KMS-11 (cell line): Measurements from ENCODE around the gene IMMP2L.

Source experiments
- H2AFZ ChIP-seq: fragments of 200-600 bp; sonication (generic); 2 replicates; pipeline ENCODE4 v1.6.1; 2016; ENCODE audit warnings: antibody characterized with exemption, mixed run types, low read depth
- H3K27ac ChIP-seq: fragments of 200-600 bp; sonication (generic); 2 replicates; pipeline ENCODE4 v1.6.1; 2016; ENCODE audit warnings: mild to moderate bottlenecking, mixed run types
- H3K27me3 ChIP-seq: fragments of 200-600 bp; sonication (generic); 2 replicates; pipeline ENCODE4 v1.6.1; 2017; ENCODE audit warnings: mild to moderate bottlenecking, low read depth, mixed run types, moderate library complexity; ENCODE audit not compliant: insufficient read depth
- H3K36me3 ChIP-seq: fragments of 200-600 bp; sonication (generic); 2 replicates; pipeline ENCODE4 v1.6.1; 2017; ENCODE audit warnings: mild to moderate bottlenecking, mixed run types; ENCODE audit not compliant: insufficient read depth
- H3K4me1 ChIP-seq: fragments of 200-600 bp; sonication (generic); 2 replicates; pipeline ENCODE4 v1.6.1; 2016; ENCODE audit warnings: mild to moderate bottlenecking, low read depth, mixed run types; ENCODE audit not compliant: poor library complexity, severe bottlenecking
- H3K4me2 ChIP-seq: fragments of 200-600 bp; sonication (generic); 2 replicates; pipeline ENCODE4 v1.7.0; 2016; ENCODE audit warnings: mild to moderate bottlenecking, mixed run types
- H3K4me3 ChIP-seq: fragments of 200-600 bp; sonication (generic); IDR thresholded peaks from 2 replicates; pipeline ENCODE4 v1.6.1; 2017; ENCODE audit warnings: low read depth, low read length, mixed read lengths; ENCODE audit not compliant: insufficient read depth
- H3K79me2 ChIP-seq: fragments of 200-600 bp; sonication (generic); 2 replicates; pipeline ENCODE4 v1.6.1; 2016; ENCODE audit warnings: low read depth, mixed run types; ENCODE audit not compliant: insufficient read depth
- H3K9ac ChIP-seq: fragments of 200-600 bp; sonication (generic); 2 replicates; pipeline ENCODE4 v1.6.1; 2016; ENCODE audit warnings: mild to moderate bottlenecking, mixed run types
- H4K20me1 ChIP-seq: fragments of 200-600 bp; sonication (generic); 2 replicates; pipeline ENCODE4 v1.6.1; 2016; ENCODE audit warnings: mild to moderate bottlenecking, mixed run types; ENCODE audit not compliant: insufficient read depth
- CTCF ChIP-seq: fragments of 200-600 bp; sonication (generic); conservative IDR thresholded peaks from 2 replicates; pipeline ENCODE4 v1.6.1; 2017; ENCODE audit warnings: low read depth, mild to moderate bottlenecking, antibody characterized with exemption, low read length, moderate library complexity, mixed read lengths

Gene IMMP2L

GRCh38 chr7:111198255-111198654, 364.0 kb downstream of the IMMP2L start:
- Histone ChIP-seq H3K4me3 (no peak overlapping the region), H3K4me1 (no peaks in the 10 kb centered on the region), H3K4me2 (no peak overlapping the region), H3K27me3 (no peaks in the 10 kb centered on the region), H3K9ac (no peak overlapping the region), H2AFZ (no peak overlapping the region), H3K36me3 (no peaks in the 10 kb centered on the region), H4K20me1 (no peaks in the 10 kb centered on the region), H3K27ac (no peak overlapping the region), H3K79me2 (no peaks in the 10 kb centered on the region)
- TF ChIP-seq CTCF, result no peak

GRCh38 chr7:111196655-111197054, 365.6 kb downstream of the IMMP2L start:
- Histone ChIP-seq H4K20me1 (no peaks in the 10 kb centered on the region), H3K79me2 (no peaks in the 10 kb centered on the region), H3K4me1 (no peaks in the 10 kb centered on the region), H3K4me2 (no peak overlapping the region), H3K27ac (no peak overlapping the region), H3K27me3 (no peaks in the 10 kb centered on the region), H3K36me3 (no peaks in the 10 kb centered on the region), H2AFZ (no peak overlapping the region), H3K9ac (no peak overlapping the region), H3K4me3 (no peak overlapping the region)
- TF ChIP-seq CTCF, result no peak

- Histone ChIP-seq H3K79me2 (no peaks in the 10 kb centered on the region), H3K4me2 (no peak overlapping the region), H3K9ac (no peak overlapping the region), H3K4me3 (no peak overlapping the region), H2AFZ (no peak overlapping the region), H3K36me3 (no peaks in the 10 kb centered on the region), H3K4me1 (no peaks in the 10 kb centered on the region), H3K27ac (no peak overlapping the region), H4K20me1 (no peaks in the 10 kb centered on the region), H3K27me3 (no peaks in the 10 kb centered on the region)
- no peak for TF ChIP-seq CTCF
Observed at GRCh38 chr7:111192614-111193413, 369.5 kb downstream of the IMMP2L start.

GRCh38 chr7:111190804-111191203, 371.5 kb downstream of the IMMP2L start:
- Histone ChIP-seq H3K9ac (no peak overlapping the region), H2AFZ (no peak overlapping the region), H3K27me3 (no peaks in the 10 kb centered on the region), H3K36me3 (no peaks in the 10 kb centered on the region), H4K20me1 (no peaks in the 10 kb centered on the region), H3K27ac (no peak overlapping the region), H3K79me2 (no peaks in the 10 kb centered on the region), H3K4me2 (no peak overlapping the region), H3K4me3 (no peak overlapping the region), H3K4me1 (no peaks in the 10 kb centered on the region)
- TF ChIP-seq CTCF, result no peak
